ENCODE measurements around the gene SLC13A3. TPM values are rescaled to one million over a fixed set of nuclear protein-coding genes. Genes with fewer than 3 reads are reported as not detected.

SLC13A3 gene
- total RNA-seq, 1 experiment from 2014 or later: 0.39 TPM

- no peak overlapping the region for H3K4me3 ChIP-seq (ENCODE audit: low read depth, low read length)
- H3K4me1 ChIP-seq: peaks cover 12% of the 10 kb centered on the region
- H3K36me3 ChIP-seq (ENCODE audit: control insufficient read depth, insufficient read depth, low read length): no peaks in the 10 kb centered on the region
- no peak overlapping the region for H3K27ac Mint-ChIP-seq (ENCODE audit: unreplicated experiment)
- TF ChIP-seq CTCF (IDR thresholded peaks at IDR 0.05; ENCODE audit: insufficient read depth in 1 of 2, low read depth in 1 of 2, low read length in 1 of 2, severe bottlenecking in 1 of 2, unreplicated experiment in 1 of 2): no peak
- H3K9me3 ChIP-seq: peaks cover 6% of the 10 kb centered on the region; the same call in 1 of the 2 replicates
- DNase-seq: peak in 1 of 2 experiments; percentile 52
- intact Hi-C loops (cut with micrococcal nuclease; ENCODE audit: unreplicated experiment): no loop called here
- H3K27me3 ChIP-seq (replicated peaks; ENCODE audit: control insufficient read depth, insufficient read depth, low read length): no peaks in the 10 kb centered on the region
- H3K4me1 Mint-ChIP-seq (ENCODE audit: low read depth, unreplicated experiment): peaks cover 12% of the 10 kb centered on the region
- ChIA-PET CTCF (no interaction called here), POLR2A (no interaction called here)
- no peak overlapping the region for H3K4me3 Mint-ChIP-seq (ENCODE audit: unreplicated experiment)
- H3K27me3 Mint-ChIP-seq (ENCODE audit: insufficient read depth, unreplicated experiment): peaks cover 3% of the 10 kb centered on the region
- H3K9me3 Mint-ChIP-seq (ENCODE audit: unreplicated experiment): peaks cover 10% of the 10 kb centered on the region
- BruUV-seq (replicated peaks): no TSS peak
- no peaks in the 10 kb centered on the region for H3K36me3 Mint-ChIP-seq (ENCODE audit: insufficient read depth, unreplicated experiment)
Observed at GRCh38 chr20:46635514-46636136, 15.6 kb downstream of the SLC13A3 start.

- Mint-ChIP-seq H3K27me3 (ENCODE audit: insufficient read depth, unreplicated experiment) (peaks cover 9% of the 10 kb centered on the region), H3K4me1 (ENCODE audit: low read depth, unreplicated experiment) (peaks cover 12% of the 10 kb centered on the region), H3K36me3 (ENCODE audit: insufficient read depth, unreplicated experiment) (no peaks in the 10 kb centered on the region), H3K4me3 (ENCODE audit: unreplicated experiment) (no peak overlapping the region), H3K9me3 (ENCODE audit: unreplicated experiment) (peaks cover 21% of the 10 kb centered on the region), H3K27ac (ENCODE audit: unreplicated experiment) (no peak overlapping the region)
- no TSS peak for BruUV-seq (replicated peaks)
- no peak for DNase-seq
- intact Hi-C loops (cut with micrococcal nuclease; ENCODE audit: unreplicated experiment): no loop called here
- no peak for TF ChIP-seq CTCF (IDR thresholded peaks at IDR 0.05; ENCODE audit: insufficient read depth in 1 of 2, low read depth in 1 of 2, low read length in 1 of 2, severe bottlenecking in 1 of 2, unreplicated experiment in 1 of 2)
- H3K36me3 ChIP-seq (ENCODE audit: control insufficient read depth, insufficient read depth, low read length): no peaks in the 10 kb centered on the region
- CTCF ChIA-PET: no interaction called here
- POLR2A ChIA-PET: no interaction called here
- H3K27me3 ChIP-seq (replicated peaks; ENCODE audit: control insufficient read depth, insufficient read depth, low read length): no peaks in the 10 kb centered on the region
- H3K4me3 ChIP-seq (ENCODE audit: low read depth, low read length): no peak overlapping the region
- peaks cover 11% of the 10 kb centered on the region for H3K9me3 ChIP-seq
- peaks cover 12% of the 10 kb centered on the region for H3K4me1 ChIP-seq
Observed at GRCh38 chr20:46634528-46634927, 16.7 kb downstream of the SLC13A3 start.

GRCh38 chr20:46631874-46632446, 19.3 kb downstream of the SLC13A3 start:
- Histone ChIP-seq H3K9me3 (peaks cover 23% of the 10 kb centered on the region), H3K4me3 (ENCODE audit: low read depth, low read length) (no peak overlapping the region), H3K27me3 (replicated peaks; ENCODE audit: control insufficient read depth, insufficient read depth, low read length) (no peaks in the 10 kb centered on the region), H3K36me3 (ENCODE audit: control insufficient read depth, insufficient read depth, low read length) (no peaks in the 10 kb centered on the region), H3K4me1 (peaks cover 12% of the 10 kb centered on the region)
- no peak for DNase-seq
- no peak for TF ChIP-seq CTCF (IDR thresholded peaks at IDR 0.05; ENCODE audit: insufficient read depth in 1 of 2, low read depth in 1 of 2, low read length in 1 of 2, severe bottlenecking in 1 of 2, unreplicated experiment in 1 of 2)
- Mint-ChIP-seq H3K27me3 (ENCODE audit: insufficient read depth, unreplicated experiment) (peaks cover 9% of the 10 kb centered on the region), H3K4me1 (ENCODE audit: low read depth, unreplicated experiment) (peaks cover 12% of the 10 kb centered on the region), H3K27ac (ENCODE audit: unreplicated experiment) (no peak overlapping the region), H3K4me3 (ENCODE audit: unreplicated experiment) (no peak overlapping the region), H3K36me3 (ENCODE audit: insufficient read depth, unreplicated experiment) (no peaks in the 10 kb centered on the region), H3K9me3 (ENCODE audit: unreplicated experiment) (peaks cover 27% of the 10 kb centered on the region)
- no TSS peak for BruUV-seq (replicated peaks)
- intact Hi-C loops (cut with micrococcal nuclease; ENCODE audit: unreplicated experiment): no loop called here
- ChIA-PET POLR2A (no interaction called here), CTCF (interaction anchor here (0.6 kb wide), 1 partner anchor 35 kb away, joined by 3 read pairs; no protein-coding TSS in a partner anchor)
